Inflammatory macrophage (primary cell): ENCODE data around the gene PRKACG.
"Not testable (repeated sequence)": the region's sequence is repeated elsewhere in the genome, so short reads cannot be mapped to it uniquely, and the experiment has no call there.

Experiments used
- DNase-seq, 2 donors: peaks; one replicate each; pipeline ENCODE4 v3.0.0-alpha.2; 2020 to 2022

The PRKACG gene

GRCh38 chr9:69023650-69024049, 9.7 kb upstream of the PRKACG start:
- no peak for DNase-seq

GRCh38 chr9:69020301-69021145, 6.6 kb upstream of the PRKACG start:
- no peak for DNase-seq

- no peak for DNase-seq
Measured at GRCh38 chr9:69019808-69020207, 5.9 kb upstream of the PRKACG start.

- peak in 1 of 2 donors; percentile 23 for DNase-seq
Measured at GRCh38 chr9:69018737-69019136, 4.8 kb upstream of the PRKACG start.

GRCh38 chr9:69016191-69017096, 2.5 kb upstream of the PRKACG start:
- DNase-seq, result no peak

GRCh38 chr9:69013382-69013727, 558 bp downstream of the PRKACG start:
- DNase-seq, result no peak

GRCh38 chr9:69012696-69013381, 1.1 kb downstream of the PRKACG start:
- no peak for DNase-seq

GRCh38 chr9:69009708-69010107, 4.2 kb downstream of the PRKACG start:
- no peak for DNase-seq

- no peak for DNase-seq
Measured at GRCh38 chr9:69004836-69005235, 9.1 kb downstream of the PRKACG start.

- no peak for DNase-seq
Measured at GRCh38 chr9:69003051-69003450, 10.9 kb downstream of the PRKACG start.

GRCh38 chr9:69001921-69002320, 12.0 kb downstream of the PRKACG start:
- no peak for DNase-seq

- DNase-seq, result peak; percentile 84 to 87
Measured at GRCh38 chr9:68999393-69000105, 14.4 kb downstream of the PRKACG start.

GRCh38 chr9:68998812-68999211, 15.1 kb downstream of the PRKACG start:
- DNase-seq, result no peak

- DNase-seq, result no peak
Measured at GRCh38 chr9:68998385-68998784, 15.5 kb downstream of the PRKACG start.

- no peak for DNase-seq
Measured at GRCh38 chr9:68997666-68998065, 16.2 kb downstream of the PRKACG start.

- DNase-seq, result peak; percentile 50 to 73
Measured at GRCh38 chr9:68996462-68996861, 17.5 kb downstream of the PRKACG start.

- peak; percentile 31 to 47 for DNase-seq
Measured at GRCh38 chr9:68995776-68996175, 18.1 kb downstream of the PRKACG start.

- DNase-seq, result no peak
Measured at GRCh38 chr9:68991457-68991856, 22.5 kb downstream of the PRKACG start.

GRCh38 chr9:68986949-68987348, 27.0 kb downstream of the PRKACG start:
- DNase-seq, result not testable (repeated sequence)

- no peak for DNase-seq
Measured at GRCh38 chr9:68983522-68984424, 30.1 kb downstream of the PRKACG start.

- no peak for DNase-seq
Measured at GRCh38 chr9:68983008-68983411, 30.9 kb downstream of the PRKACG start.
